Glomerular visceral epithelial cell (primary cell): ENCODE results near the gene SST.
"Not testable (repeated sequence)": the region's sequence is repeated elsewhere in the genome, so short reads cannot be mapped to it uniquely, and the experiment has no call there.

Experiments
- DNase-seq: peaks from one replicate; pipeline ENCODE4 v3.0.0-alpha.2; 2016; ENCODE audit errors: extremely low spot score

SST gene

GRCh38 chr3:187684444-187684843 is 14.2 kb upstream of the SST start:
- no peak for DNase-seq

GRCh38 chr3:187681756-187682155 is 11.6 kb upstream of the SST start:
- not testable (repeated sequence) for DNase-seq

GRCh38 chr3:187679638-187680396 is 9.6 kb upstream of the SST start:
- DNase-seq: peak; percentile 71

GRCh38 chr3:187678726-187679268 is 8.6 kb upstream of the SST start:
- DNase-seq: peak; percentile 61

GRCh38 chr3:187677604-187678003 is 7.4 kb upstream of the SST start:
- DNase-seq: no peak

GRCh38 chr3:187673012-187673411 is 2.8 kb upstream of the SST start:
- no peak for DNase-seq

GRCh38 chr3:187667526-187667925 is 2.7 kb downstream of the SST start:
- DNase-seq: no peak

- no peak for DNase-seq
These were observed 4.3 kb downstream of the SST start for GRCh38 chr3:187665764-187666402.

- no peak for DNase-seq
These were observed 5.2 kb downstream of the SST start for GRCh38 chr3:187665010-187665409.

GRCh38 chr3:187662848-187663409 is 7.3 kb downstream of the SST start:
- no peak for DNase-seq

- DNase-seq: no peak
These were observed 8.9 kb downstream of the SST start for GRCh38 chr3:187661267-187661666.

- DNase-seq: no peak
These were observed 18.9 kb downstream of the SST start for GRCh38 chr3:187651282-187651681.

- DNase-seq: no peak
These were observed 22.0 kb downstream of the SST start for GRCh38 chr3:187648177-187648576.

- DNase-seq: no peak
These were observed 23.1 kb downstream of the SST start for GRCh38 chr3:187646906-187647660.

- not testable (repeated sequence) for DNase-seq
These were observed 24.8 kb downstream of the SST start for GRCh38 chr3:187645379-187645778.

- DNase-seq: no peak
These were observed 27.3 kb downstream of the SST start for GRCh38 chr3:187642861-187643260.

- DNase-seq: no peak
These were observed 28.7 kb downstream of the SST start for GRCh38 chr3:187641320-187642016.

- DNase-seq: no peak
These were observed 29.6 kb downstream of the SST start for GRCh38 chr3:187640569-187641059.

- no peak for DNase-seq
These were observed 30.1 kb downstream of the SST start for GRCh38 chr3:187639927-187640568.

- DNase-seq: no peak
These were observed 33.7 kb downstream of the SST start for GRCh38 chr3:187636528-187636927.

GRCh38 chr3:187630404-187630803 is 39.8 kb downstream of the SST start:
- DNase-seq: no peak
